GM21529 (cell line): ENCODE data around the gene PIP4K2A.

ENCODE experiments used
- ATAC-seq: cut with Tn5 transposase; IDR thresholded peaks from one replicate; pipeline ENCODE4 v1.9.1; 2021; ENCODE audit not compliant: unreplicated experiment

The PIP4K2A gene

DNA sequence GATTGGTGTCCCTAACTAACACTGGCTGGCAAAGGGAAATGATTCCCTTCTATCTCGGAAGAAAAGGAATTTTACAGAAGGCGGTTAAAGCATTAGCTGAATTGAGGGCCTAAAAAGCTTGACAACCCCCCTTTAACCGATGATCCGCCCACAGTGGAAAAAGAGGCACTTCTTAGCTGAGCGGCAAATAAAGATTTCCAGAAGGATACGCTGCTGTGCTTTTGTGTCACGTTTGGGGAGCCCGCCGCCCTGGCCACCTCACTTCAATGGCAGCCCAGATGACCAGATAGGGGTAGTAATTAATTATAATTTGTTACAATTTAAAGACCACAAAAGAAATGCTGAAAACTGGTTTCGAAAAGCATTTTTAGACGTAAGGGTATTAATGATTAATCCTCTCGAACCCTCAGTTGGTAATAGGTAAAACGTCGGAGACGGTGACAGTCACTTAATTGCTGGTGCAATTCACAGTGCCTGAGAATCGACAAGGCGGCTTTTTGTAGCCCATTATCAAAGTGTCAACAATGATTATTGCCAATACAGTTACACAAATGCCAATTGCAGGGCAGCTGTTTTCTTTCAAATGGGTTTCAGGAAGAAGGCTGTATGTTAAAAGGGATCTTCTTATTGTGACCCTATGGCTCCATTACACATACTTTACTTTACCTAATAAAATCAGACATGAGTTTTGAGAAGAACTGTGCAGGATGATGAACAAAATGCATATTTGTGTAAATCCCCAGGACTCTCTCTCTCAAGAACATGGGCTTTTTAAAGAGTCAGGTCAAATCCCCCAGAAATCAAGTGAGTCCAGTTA is 154.1 kb downstream of the PIP4K2A start:
- ATAC-seq: no peak

DNA sequence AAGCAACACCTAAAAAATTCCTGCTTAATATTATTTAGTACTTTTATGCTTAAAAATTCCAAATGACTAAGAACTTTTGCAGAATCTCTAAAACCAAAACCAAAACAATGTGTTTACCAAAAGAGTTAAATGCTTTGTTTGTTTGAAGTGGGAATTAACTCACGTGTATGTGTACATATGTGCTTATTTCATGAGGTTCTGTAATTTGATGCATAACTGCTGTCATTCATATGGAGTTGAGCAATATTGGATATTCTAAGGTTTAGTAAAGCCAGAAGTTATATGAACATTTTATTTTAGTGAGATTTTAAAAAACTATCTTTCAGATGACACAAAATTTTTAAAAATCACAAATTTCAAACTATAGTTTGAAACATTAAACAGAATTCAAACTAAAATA is 157.1 kb downstream of the PIP4K2A start:
- ATAC-seq: no peak

DNA sequence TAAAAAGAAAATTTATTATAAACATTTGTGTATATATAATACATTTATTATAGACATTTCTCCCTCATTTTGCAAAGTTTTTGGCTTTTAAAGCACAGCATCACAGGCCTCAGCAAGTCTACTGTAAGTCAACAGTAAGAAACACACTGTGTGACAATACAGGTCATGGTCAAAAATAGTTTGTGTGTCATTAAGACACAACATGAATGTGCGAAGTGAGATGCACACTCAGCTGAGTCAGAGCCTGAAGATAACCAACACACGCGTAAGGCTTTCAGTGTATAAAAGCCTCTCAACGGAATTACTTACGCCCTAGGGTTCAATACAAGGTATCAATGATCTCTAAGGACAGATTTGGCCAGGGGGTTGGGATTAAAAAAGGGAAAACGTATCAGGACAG is 157.6 kb downstream of the PIP4K2A start:
- ATAC-seq: no peak

DNA sequence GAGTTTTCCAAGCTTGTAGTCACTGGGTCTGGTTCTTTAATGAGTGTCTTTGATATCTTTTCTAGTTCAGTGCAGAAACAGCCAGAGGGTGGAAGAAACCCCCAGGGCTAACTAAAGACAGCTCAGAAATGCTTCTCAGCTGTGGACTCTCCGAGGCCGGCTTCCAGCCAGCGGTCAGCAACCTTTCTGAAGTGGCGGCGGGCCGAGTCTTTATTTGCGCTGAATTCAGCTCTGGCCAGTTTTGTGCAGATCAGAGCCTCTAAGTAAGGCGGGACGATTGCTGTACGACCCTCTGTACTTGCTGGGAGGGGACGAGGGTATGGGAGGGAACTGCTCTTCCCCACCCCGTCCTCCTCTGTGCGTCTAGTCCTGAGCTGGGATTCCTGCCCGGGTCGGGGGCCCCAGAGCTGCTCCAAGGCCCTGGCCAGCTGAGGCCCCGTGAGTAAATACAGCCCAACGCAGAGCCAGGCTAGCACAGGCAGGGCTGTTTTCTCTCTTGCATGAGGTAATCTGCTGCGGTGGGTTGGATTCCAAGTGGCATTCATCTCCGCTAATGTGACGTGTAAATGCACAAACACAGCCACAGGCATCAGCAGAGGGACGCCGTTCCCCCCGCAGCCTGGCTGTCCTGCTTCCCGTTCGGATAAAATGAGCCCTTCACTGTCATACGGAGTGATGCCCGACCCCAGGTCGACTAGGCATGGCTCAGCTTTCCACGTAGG is 159.8 kb downstream of the PIP4K2A start:
- ATAC-seq: no peak

DNA sequence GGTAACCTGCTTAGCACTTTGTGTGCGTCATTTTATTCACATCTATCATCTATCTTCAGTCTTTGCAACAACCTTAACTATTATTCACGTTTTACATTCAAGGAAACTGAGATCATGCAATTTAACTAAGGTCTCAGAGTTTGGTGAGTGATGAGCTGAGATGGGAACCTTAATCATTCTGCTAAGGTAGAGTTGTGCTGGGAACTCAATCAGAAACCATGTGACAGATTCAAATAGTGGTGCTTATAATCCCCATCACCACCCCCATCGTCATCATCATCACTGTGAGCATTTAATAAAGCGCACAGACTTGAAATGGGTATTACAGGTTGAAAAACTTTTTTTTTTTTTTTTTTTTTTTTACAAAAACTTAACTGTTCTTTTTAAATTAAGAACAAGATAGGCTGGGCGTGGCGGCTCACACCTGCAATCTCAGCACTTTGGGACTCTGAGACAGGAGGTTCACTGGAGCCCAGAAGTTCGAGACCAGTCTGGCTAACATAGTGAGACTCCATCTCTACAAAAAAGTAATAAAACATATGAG is 160.9 kb downstream of the PIP4K2A start:
- no peak for ATAC-seq

DNA sequence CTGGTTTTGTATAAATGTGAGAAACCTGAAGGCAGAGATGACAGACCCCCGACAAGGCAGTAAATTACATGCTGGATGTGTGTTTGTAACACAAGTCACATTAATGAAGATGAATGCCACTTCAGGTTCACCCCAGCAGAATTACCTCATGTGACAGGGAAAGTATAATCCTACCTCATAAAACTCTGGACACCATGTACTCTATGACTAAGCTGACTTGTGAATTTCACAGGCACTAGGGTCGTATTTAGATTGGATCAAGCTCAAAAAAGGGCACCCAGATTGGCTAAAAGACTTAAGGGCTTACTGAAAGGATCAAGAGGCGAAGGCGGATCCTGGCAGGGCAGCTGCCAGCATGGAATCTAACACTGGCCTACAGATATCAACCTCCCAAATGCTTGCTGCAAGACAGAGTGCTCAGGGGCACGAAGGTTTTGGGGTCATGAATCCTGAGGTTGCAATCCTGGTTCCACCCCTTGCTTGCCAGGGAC is 161.4 kb downstream of the PIP4K2A start:
- no peak for ATAC-seq

DNA sequence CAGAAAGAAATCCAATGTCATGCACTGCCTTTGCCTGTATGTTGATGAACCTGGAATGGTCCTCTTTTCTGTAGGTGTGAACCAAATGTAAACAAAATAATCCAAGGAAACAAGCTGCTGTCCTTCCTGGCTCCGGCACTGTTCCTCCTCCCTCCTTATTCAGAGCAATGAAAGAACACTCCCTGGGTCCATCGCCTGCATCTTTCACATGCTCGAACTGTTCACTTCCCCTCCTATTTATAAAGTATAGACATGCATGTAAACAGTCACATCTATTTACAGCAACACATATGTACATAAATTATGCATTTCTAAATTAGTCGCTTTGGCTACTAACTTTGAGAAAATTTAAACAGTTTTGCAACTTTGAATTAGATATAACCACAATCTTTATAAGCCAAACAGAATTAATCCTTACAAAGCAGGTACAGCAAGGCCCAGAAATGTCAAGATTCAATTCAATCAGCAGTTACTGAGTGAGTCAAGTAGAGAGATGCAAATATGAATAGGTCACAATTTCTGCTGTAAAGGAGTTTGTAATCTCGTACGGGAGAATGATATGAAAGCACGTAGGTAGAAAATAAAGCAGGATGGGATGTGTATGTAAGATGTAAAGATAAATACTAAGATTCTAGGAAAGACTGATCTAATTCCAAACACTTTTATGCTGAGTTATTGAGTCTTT is 162.6 kb downstream of the PIP4K2A start:
- ATAC-seq: no peak

DNA sequence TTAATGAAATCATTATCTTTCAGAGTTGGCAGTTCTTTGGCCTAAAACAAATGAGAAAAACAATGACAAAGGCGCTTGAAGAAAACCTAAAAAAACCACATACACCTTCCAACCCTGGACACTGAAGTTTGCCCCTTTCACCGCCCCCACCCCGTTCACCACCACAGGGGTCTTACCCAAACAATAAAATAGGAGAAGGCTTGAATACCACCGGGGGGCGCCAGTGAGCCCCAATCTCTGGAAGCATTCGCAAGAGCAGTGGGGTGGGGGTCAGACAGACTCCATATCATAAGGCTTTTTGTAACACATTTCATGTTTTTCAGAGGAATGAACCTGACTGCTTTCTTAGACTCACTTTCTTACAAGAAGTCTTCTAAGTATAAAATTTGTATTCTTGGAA is 163.6 kb downstream of the PIP4K2A start:
- no peak for ATAC-seq

DNA sequence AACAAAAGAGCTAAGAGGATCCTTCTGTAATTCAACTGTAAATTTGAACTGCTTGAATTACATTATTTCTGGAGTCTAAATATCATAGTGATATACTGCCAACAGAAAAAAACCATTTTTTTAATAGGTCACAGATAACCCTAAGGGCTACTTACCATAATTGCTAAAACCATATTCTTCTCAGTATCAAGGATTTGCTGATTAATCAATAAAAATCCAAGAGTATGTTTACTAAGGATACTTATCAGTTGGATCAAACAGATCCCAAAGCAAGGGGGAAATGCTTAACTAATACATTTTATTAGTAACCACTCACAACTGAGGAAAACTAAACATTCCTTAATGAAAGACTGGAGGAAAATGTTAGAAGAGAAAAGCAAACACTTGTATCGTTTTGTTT is 166.0 kb downstream of the PIP4K2A start:
- ATAC-seq: no peak

DNA sequence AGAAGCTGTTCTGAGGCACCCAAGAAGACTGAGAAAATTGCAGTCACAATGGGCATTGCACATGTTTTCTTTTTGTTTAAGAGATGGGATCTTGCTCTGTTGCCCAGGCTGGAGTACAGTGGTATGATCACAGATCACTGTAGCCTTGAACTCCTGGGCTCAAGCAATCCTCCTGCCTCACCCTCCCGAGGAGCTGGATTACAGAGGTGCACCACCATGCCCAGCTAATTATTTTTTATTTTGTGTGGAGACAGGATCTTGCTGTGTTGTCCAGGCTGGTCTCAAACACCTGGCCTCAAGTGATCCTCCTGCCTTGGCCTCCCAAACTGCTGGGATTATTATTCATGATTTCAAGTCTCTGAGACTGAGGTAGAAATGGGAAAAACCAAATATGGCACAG is 168.7 kb downstream of the PIP4K2A start:
- ATAC-seq: no peak

DNA sequence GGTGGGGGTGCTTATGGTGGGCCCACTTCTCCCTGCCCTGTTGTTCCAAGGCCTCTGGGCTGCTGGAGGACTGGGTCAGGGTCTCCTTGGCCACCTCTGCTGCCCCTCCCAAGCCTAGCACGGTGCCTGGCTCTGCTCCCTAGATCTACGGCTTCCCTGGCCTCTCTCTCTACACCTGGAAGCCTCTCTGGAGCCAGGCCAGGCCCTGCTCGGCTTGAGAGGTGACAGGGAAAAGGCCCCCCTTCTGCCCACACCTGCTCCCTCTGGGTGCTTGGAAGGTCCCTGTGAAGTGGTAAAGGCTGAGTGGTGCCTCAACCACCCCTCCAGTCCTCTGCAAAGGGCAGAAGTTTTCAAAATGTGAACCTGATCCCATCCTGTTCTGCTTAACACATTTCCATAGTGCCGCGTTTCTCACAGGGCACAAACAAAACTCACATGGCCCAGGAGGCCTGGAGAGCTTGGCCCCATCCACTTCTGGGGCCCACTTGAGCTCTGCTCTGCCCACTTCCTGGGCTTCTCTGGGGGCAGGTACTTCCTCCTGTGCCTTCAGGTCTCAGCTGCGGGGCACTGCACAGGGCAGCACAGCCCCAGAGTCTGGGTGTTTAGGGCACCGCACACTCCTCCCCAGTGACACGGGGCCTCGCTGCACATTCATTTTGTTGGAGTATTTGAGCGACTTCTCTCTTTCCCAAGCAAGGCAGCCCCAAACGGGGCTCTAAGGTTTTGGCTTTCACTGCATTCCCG is 169.9 kb downstream of the PIP4K2A start:
- no peak for ATAC-seq

DNA sequence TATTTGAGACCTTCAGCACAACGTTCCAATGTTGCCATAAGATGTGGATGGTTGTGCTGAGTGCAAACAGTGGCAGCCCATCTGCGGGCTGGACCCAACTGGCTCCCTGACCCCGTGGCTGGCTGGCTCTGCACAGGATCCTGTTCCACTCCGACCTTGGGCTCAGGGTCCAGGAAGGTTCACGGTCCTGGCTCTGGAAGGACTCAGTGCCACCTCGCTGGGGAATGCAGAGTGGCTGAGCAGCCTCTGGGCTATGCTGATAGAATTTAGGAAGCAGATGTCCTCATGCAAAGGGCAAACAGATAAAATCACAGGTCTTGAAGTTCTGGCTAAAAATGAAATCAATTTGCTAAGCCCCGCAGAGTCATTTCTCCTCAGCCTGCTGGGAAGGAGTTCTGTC is 171.6 kb downstream of the PIP4K2A start:
- no peak for ATAC-seq

DNA sequence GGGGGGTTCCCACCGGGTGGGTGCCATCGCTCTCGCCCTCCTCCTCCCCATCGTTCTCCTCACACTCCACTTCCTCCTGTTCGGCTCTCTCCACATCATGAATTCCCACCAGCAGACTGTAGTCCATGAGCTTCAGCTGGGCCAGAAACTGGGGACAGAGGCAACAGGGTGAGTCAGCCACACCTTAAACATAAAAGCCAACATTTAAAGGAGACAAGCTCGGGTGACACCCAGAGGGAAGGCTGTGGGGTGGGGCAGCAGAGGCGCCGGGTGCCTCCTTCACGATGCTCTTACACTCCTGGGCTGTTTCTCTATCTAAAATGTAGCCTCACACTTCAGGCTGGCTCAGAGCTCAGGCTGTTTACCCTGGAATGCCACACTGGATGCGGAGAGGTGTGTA is 172.5 kb downstream of the PIP4K2A start:
- no peak for ATAC-seq

DNA sequence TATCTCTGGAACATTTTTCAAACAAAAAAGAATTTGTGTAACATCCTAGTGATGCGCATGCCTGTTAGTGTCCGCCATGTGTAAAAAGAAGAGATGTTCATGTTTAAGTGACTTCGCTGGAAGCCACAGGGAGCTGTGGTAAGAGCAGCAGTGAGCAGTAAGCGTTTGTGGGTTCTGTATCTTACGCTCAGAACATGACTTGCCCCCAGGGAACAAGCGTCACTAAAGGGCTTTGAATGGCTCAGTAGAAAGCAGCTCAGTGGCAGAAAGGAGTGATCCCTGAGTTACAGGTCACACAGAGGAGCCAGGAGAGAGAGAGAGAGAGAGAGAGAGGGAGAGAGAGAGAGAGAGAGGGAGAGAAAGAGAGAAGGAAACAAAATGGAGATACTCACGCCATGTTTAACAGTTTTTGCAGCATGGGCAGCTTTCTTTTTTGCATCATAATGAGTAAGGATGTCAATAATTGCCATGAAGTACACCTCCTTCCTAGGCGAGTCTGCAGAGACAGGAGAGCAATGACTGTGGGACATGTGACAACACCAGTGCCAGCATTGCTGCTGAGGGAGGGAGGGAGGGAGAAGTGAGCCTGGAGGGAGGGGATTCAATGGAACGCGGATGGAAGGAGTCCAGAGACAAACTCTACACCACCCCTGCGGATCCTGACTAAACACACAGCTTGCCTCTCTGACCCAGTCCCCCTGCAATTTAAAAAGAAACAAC is 174.6 kb downstream of the PIP4K2A start:
- ATAC-seq: no peak

DNA sequence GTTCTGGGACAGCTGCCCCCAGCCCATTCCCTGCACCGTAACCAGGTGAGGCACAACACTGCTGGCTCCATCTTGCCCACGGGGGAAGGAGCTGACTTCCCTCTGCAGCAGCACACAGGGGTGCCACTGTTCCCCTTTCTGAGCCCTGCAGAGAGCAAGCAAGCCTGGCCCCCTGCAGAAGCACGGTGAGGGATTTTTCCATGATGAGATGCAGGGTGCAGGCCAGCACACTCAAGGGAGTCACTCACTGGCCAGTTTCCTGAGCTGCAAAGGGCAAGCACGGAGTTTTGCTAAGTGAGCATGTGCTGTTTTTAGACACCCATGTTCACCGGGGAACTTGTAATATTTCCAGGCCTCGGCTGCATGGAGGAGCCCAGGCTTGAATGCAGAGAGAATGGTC is 176.6 kb downstream of the PIP4K2A start:
- ATAC-seq: no peak

DNA sequence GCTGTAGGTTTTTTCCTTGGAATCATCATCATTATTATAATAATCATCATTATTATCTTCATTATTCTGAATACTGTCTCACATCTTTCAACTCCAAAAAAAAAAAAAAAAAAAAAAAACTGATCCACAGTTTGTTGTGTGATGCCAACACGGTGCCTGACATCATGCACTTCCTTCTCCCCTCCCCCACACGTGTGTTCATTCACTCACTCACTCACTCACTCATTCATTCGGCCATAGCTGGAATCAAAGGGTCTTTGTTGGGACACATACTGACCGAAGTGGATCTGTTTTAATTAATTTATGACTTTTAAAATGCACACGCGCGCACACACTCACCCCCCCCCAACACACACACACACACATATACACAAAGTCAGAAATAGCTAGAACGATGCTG is 177.8 kb downstream of the PIP4K2A start:
- no peak for ATAC-seq

DNA sequence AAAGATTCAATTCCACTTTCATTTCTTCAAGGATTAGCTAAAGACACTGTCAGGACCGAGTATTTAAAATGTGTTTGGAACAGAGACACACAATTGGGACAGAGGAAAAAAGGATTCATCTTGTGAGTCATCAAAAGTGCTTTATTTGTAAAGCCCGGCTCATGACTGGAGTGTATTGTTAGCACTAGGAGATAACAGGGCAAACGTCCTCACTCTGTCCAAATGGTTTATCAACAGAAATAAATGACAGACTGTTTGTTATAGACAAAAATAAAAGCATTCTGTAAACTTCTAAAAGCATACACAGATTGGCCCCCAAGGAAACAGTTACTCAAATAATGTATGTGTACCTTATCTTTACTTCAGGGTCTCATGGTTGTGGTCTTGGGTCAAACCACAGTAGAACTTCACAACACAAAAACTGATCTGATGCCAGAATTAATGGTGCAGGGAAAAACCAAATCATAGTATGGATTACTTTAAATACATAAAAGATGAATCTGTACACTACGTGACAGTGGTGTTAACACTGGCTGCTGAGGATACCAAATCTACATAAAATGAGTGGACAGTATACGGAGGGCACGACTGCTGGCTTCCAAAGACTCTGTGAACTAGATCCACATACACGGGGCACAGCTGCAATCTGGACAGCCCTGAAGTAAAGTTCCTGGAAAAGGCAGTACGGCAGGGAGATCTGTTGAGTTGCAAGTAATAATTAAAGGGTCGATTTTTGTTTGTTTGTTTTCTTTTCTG is 179.4 kb downstream of the PIP4K2A start:
- no peak for ATAC-seq

DNA sequence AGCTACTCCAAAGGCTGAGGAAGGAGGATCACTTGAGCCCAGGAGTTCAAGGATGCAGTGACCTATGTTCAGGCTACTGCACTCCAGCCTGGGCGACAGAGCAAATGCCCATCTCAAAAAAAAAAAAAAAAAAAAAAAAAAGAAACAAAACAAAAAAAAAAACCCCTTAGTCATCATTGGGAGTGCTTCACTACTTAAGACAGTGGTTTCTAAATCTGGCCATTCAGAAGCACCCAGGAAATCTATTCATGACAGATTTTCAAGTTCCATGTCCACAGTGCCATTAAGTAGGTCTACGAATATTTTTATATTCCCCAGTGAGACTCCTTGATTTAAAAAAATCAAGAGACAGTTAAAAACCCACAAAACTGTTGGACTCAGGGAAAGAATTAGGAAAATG is 182.9 kb downstream of the PIP4K2A start:
- no peak for ATAC-seq

DNA sequence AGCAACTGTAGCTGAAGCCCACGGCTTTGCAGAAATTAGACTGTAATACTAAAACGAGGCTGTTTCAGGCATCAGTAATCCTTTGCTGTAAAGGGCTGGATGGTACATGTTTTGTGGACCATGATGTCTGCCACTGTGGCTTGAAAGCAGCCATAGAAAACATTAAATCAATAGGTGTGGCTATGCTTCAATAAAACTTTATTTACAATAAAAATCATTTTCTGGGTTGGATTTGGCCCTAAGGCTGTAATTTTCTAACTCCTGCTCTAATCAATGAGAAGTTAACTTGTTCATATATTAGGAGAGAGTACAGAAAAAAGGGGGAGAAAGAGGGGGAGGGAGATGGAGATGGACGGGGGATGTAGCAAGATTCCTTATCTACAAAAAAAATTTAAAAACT is 183.4 kb downstream of the PIP4K2A start:
- ATAC-seq: no peak

DNA sequence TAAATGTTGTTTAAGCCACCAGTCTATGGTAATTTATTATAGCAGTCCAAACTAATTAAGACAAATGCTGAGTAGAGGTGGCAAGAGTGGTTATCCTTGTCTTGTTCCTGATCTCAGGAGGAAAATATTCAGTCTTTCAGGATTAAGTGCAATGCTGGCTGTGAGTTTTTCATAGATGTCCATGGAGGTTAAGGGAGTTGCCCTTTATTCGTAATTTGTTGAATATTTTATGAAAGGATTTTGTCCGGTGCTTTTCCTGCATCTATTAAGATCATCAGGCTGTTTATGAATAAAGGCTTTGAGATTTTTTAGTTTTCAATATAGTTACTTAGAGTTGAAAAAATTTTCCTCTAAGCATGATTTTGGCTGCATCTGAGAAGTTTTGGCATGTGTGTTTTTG is 186.9 kb downstream of the PIP4K2A start:
- no peak for ATAC-seq
